ENCODE measurements around the gene MAPK8IP3.

DNA sequence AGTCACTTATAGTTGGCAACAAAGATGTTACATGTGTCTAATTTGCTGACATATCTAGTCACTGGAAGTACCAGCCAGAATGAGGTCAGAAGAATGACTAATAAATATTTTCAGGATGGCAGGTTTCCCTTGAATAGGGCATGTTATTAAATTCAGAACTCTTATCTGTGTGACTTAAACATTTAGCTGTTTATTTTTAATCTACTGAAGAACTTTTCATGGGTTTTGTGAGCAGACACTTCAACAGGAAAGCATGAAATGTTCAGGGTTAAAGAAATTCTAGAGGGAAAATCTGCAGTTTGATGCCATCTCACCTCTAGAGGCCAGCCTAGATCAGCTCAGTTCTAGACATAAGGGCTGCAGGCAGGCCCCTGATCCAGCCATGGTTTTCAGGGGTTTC lies 14.7 kb upstream of the MAPK8IP3 start:
- TF ChIP-seq, protein P1, sequence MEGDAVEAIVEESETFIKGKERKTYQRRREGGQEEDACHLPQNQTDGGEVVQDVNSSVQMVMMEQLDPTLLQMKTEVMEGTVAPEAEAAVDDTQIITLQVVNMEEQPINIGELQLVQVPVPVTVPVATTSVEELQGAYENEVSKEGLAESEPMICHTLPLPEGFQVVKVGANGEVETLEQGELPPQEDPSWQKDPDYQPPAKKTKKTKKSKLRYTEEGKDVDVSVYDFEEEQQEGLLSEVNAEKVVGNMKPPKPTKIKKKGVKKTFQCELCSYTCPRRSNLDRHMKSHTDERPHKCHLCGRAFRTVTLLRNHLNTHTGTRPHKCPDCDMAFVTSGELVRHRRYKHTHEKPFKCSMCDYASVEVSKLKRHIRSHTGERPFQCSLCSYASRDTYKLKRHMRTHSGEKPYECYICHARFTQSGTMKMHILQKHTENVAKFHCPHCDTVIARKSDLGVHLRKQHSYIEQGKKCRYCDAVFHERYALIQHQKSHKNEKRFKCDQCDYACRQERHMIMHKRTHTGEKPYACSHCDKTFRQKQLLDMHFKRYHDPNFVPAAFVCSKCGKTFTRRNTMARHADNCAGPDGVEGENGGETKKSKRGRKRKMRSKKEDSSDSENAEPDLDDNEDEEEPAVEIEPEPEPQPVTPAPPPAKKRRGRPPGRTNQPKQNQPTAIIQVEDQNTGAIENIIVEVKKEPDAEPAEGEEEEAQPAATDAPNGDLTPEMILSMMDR (IDR thresholded peaks at IDR 0.05; ENCODE audit: low read depth, low read length) = no peak
- no peak for TF ChIP-seq EZH2phosphoT487 (IDR thresholded peaks at IDR 0.05; ENCODE audit: low read depth)
